SW 1271 (cell line): ENCODE data around the gene C15orf39.
"Not testable (repeated sequence)": the region's sequence is repeated elsewhere in the genome, so short reads cannot be mapped to it uniquely, and the experiment has no call there.

Experiments
- DNase-seq, 2 experiments: peaks; one replicate each; lab custom pipeline; 2025; lab: John Stamatoyannopoulos, UW

Gene C15orf39

DNA sequence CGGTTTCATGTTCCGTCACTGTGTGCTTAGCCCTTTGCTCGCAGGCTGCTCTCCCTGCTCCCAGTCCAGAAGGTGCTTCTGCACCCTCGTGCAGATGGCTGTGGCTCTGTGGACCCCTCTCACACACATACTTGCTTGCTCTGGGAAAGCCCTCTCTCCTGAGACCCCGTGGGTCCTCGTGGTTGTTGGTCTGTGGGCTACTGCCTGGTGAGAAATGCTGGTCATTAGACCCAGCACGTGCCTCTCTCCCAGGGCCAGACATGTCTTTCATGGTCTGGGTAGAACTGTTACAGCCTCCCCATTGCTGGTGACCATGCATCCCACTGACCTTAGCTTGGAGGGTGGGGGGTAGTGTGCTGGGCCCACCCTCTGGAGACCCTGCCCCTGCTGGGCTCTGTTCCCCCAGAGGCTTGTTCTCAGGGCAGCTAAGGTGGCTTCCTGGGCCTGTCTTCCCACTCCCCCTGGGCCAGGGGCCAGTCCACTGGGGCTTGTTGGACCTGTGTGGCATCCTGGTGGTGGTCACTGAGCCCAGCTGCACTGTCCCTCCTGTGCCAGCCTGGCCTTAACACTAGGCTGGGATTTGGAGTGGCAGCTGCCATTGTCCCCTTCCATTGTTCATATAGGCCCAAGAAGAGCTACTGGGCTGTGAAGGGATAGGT is 10.6 kb downstream of the C15orf39 start:
- DNase-seq, result no peak

DNA sequence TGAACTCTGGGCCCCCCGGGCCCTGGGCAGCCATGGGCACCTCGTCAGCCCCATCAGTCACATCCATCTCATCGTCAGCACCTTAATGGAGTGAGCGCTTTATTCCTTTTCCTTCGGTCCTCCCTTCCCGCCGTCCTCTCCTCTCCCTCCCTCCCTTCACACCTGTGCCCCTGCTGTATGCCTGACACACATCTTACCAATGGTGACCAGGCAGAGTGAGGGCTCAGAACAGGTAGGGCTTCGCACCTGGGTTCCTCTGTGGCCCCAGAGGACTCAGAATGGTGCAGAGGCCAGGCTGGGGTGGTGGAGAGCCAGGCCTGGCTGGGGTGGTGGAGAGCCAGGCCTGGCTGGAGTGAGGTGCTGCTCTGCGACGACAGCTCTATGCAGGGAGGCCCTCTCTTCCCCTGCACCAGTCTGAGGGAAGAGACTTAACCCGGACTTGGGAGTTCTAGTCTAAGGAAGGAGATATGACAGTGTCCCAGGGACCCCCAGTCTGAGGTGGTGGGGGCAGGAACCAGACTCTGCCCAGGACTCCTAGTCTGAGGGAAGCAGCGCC is 11.6 kb downstream of the C15orf39 start:
- DNase-seq, result no peak

DNA sequence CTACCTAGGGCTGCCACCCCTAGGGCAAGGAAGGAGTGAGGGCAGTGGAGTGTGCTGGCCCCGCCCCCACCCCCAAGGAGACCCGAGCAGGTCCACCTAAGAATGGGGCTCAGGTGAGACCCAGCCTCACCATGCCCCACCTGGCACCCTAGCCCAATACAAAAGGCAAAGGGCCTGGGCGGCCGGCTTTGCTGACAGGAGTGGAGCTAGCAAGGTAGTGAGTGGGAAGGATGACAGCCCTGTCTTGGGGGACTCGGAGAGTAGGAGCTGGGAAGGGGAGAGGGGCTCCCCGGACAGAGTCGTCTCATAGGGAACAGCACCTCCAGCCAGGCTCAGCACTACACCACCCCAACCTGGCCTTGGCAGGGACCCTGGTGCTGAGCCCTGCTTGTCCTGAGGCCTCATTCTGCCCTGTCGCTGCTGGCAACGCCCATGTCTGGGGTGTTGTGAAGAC is 12.1 kb downstream of the C15orf39 start:
- DNase-seq, result no peak

DNA sequence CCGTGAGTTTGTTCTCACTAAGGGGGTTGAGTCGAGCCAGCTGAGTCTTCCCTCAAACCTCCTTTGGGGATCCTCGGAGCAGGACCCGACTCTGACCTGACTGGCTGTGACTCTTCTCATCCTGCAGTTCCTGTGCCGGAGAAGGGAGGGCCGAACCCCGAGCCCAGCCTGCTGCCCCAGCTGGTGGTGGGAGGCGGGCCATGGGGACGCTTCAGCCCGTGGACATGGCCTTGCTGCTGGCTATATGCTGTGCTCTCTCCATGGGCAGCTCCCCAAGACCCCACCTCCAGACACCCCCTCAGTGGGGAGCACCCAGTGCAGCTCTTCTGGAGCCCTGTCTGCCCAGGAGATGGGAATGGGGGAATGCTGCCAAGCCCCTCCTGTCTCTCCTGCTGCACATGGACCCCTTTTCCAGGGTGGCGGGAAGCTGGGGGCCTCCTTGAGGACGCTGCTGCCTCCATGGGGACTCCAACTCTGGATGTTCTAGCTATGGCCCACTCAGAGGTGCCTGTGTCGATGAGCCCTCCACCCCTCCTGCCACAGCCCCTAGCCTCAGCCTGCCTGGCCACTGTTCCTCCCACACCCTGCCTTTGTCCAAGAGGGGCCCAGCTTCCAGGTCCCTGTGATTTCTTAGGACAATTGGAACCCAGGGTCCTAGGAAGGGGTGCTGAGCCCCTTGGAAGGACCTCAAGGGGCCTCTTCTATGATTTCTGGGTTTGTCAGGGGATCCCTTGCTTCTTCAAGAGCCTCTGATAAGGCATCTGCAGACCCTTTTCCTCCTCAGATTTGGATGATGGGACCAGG is 12.8 kb downstream of the C15orf39 start:
- no peak for DNase-seq

DNA sequence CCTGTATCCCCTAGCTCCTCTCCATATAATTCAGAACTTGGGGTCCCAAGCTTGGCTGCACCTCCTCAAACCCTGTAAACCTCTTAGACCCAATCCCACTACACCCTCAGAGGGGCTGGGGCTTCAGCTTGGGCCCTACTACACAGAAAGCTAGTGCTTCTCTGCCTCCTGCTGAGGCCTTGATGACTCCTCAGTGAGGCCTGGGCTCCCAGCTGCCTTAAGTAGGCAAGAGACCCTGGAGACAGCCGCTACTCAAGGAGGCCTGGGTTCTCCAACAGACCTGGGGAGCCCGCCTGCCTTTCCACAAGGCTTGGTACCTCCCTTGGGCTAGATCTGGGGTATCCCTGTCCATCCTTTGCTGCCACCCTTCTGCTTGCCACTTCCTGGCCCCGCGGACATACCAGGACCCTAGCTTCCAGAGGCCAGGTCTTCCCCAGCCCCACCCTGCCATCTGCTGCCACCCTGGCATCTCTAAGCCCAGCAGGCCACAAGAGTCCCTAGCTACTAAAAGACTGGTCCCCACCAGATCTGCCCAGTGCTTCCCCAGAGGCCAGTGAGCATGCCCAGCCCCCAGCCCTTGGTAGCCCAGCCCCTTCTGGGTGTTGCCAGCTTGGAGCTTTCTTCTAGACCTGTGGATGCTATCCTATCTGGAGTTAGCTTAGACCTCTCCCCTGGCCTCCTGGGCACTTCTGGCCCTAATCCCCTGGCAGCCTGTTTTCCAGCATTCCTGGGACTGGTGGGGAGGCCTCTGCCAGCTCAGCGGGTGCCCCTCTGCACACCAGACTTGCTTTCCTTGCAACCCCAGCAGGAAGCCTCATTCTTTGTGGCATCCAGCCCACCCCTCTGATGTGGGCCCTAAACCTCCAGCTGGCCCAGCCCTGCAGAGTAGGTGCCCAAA is 13.7 kb downstream of the C15orf39 start:
- no peak for DNase-seq

DNA sequence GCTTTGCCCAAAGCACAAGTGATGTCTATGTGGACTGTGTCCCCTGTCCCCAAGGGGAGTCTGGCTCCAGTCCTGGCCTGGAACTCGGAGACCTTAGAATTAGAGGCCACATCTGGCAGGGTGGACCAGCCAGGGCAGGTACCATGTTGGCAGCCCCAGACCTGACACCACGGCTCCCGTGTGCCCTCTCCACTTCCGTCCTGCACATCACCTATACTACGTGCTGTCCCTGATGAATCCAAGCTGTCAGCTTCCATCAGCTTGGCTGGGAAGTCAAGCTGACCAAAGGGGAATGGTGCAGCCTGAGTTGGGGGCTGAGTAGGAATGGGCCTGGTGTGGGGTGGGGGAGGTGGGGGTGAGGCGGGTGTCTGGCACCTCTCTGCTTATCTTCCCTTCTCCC is 15.3 kb downstream of the C15orf39 start:
- DNase-seq, result no peak

DNA sequence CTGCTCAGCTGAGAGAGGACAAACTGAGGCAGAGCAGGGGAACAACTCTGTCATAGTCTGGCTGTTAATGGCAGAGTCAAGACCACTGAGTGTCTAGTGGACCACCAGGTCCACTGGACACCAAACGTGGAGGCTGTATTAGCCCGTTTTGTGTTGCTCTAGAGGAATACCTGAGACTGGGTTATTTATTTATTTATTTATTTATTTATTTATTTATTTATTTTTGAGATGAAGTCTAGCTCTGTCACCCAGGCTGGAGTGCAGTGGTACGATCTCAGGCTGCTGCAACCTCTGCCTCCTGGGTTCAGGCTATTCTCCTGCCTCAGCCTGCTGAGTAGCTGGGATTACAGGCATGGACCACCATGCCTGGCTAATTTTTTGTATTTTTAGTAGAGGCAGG is 15.9 kb downstream of the C15orf39 start:
- DNase-seq, result not testable (repeated sequence)

DNA sequence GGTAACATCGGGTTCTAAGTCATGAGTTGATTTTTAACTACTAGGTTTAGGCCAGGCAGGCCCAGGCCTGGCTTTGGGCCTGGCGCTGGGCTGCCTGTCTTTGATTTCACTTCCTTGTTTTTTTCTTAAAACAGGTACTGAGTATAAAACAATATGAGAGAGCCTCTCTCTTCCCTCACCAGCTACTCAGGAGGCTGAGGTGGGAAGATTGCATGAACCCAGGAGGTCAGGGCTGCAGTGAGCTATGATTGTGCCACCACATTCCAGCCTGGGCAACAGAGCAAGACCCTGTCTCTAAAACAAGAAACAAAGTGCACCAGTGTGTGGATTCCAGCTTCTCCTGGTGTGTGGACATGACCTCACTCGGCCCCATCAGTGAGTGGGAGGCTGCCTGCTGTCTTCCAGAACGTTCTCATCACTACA is 17.8 kb downstream of the C15orf39 start:
- DNase-seq, result not testable (repeated sequence)

DNA sequence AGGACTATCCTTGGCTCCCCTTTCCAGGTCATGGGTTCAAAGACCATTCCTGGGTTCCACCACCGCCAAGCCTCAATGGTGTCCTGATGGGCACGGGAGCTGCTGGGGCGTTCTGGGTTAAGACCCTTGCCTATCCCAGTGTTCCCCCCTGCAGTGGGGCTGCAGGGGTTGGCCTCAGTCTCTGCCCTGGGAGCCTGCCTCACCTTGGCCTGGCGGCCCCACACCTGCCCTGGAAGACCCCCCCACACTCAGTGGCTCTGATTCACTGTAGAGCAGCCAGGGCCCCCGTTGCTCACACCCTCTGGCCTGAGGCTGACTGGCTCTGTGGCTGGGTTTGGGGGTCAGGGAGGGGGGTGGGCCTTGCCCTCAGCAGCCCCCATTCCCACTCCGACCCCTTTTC is 22.0 kb downstream of the C15orf39 start:
- DNase-seq, result no peak

DNA sequence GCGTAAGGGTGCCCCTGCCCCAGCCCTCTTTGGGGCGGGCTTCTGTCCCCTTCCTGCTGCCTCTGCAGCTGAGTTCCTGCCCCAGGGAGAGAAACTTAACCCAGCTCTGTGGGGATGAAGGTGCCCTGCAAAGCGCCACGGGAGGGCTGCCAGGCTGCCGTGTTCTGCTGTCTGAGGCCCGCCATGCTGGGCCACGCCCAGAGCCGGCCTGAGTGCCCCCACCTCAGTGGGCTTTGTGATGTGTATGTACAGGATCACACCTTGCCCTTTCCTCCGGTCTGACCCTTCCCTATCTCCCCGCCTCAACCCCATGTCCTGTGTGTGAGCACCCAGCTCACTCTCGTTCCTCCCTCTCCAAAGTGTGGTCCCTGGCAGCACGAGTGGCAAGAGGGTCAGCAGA is 22.6 kb downstream of the C15orf39 start:
- DNase-seq, result no peak

DNA sequence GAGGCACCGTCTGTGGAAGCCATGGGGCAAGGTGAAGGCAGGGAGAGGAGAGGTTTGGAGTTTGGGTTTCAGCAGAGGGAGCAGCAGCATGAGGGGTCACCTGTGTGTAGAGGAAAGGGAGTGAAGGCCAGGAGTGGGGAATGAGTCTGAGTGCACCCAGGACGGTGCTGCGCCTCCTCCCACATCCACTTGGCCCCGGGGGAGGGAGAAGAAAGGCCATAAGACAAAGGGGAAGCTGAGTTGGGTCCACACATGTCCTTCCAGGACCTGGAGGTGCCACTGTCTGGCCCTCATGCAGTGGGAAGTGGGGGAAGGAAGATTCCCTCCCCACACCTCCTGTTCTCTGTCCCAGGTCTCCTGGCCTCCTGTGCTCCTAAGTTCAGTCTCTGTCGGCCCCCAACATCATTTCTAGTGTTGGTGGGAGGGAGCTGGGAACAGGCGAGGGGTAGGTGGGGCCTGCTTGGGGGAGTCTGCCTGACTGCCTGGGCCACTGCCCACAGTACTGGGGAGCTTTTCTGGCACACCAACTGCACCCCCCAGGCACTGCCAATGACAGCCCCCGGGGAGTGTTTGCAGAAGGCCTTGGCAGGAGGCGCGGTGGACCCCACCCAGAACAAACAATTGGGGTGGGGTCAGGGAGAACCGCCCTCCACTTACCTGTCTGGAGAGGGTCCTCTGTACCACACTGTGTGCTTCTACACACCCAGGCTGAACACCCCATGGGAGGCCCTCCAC is 23.6 kb downstream of the C15orf39 start:
- not testable (repeated sequence) for DNase-seq

DNA sequence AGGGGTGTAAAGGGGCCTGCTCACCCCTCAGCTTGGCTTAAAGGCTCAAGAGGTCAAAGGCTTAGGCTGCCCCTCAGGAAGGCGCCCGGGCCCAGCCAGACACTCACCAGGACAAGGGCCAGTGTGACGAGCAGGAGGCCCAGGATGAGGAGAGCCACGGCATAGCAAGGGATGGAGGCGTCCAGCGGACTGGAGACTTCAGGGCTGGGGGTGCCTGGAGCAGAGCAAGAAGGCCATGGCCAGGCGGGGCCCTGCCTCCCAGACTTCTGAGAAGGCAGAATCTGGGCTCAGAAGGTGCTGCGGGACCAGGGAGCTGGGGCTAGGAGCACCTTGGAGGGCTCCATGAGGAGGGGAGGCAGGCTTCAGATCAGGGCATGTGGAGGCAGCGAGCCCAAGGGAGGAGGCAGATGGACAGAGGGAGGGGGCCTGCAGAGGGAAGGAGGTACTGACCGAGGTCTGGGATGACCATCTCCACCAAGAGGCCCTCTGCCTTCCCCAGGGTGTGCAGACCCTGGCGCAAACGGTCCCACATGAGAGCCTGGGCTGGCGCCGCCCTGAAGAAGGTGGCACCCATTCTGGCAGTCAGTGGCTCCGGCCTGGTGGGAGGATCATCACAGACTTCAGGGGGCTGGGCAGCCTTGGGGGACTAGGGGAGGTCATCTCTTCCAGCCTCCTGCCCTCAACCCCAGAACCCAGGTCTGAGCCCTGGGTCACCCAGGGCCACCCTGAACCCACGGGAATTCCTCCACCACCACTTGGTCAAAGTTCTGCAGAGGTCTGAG is 24.5 kb downstream of the C15orf39 start:
- no peak for DNase-seq

DNA sequence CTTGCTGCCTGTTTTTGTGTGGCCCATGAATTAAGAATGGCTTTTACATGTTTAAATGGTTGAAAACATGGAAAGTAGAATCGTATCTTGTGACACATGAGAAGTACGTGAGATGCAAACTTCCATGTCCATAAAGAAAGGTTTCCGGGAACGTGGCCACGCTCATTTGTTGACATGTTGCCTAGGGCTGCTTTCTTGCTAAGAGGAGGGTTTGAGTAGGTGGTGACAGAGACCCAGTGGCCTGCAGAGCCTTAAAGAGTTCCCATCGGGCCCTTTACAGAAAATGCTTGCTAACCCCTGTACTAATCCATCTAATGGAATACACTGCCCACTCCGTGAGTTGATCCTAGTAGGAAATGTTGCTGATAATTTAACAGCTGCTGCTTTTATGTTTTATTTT is 25.4 kb downstream of the C15orf39 start:
- DNase-seq, result not testable (repeated sequence)

DNA sequence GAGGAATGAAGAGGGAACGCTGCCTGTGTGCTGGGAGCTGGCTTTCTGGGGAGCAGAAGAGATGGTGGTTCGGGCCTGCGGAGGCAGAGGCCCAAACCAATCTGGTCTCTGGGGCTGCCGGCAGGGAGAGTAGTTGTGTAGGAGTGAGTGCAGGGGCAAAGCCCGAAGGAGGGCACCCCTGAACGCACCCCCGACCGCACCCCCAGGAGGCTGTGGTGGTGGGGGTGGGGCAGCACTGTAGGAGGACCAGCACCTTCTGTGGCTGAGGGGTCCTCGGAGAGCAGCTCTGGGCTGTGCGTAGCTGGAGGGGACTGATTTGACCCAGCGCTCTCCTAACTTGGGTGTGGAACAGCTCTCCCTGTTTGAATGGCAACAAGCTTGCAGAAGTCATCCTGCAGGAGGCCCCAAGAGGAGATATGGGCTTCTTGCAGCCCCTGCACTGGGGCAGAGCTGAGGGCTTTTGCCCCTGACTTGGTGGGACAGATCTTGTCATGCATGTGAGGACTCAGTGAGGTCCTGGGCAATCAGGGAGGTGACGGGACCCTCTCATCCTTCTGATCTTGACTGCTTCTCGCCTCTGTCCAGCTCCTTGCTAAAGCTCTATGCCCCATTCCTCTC is 26.1 kb downstream of the C15orf39 start:
- DNase-seq, result no peak

DNA sequence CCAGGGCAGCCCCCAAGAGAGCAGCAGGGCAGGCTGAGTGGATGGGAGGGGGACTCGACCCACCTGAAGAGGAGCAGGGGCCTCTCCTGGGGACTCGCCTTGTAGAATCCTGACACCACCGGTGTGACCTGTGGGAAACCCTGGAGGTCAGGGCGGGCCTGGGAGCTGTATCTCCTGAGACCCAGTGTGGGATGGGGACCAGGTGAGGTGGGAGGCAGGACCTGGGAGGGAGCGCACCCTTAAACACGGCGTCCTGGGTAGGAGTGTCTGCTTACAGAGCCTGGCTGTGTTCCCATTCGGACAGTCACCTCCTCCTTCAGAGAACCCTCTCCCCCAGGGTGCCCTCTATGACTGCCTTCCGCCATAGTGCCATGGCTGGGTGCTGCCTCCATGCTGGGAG is 27.1 kb downstream of the C15orf39 start:
- DNase-seq, result no peak

DNA sequence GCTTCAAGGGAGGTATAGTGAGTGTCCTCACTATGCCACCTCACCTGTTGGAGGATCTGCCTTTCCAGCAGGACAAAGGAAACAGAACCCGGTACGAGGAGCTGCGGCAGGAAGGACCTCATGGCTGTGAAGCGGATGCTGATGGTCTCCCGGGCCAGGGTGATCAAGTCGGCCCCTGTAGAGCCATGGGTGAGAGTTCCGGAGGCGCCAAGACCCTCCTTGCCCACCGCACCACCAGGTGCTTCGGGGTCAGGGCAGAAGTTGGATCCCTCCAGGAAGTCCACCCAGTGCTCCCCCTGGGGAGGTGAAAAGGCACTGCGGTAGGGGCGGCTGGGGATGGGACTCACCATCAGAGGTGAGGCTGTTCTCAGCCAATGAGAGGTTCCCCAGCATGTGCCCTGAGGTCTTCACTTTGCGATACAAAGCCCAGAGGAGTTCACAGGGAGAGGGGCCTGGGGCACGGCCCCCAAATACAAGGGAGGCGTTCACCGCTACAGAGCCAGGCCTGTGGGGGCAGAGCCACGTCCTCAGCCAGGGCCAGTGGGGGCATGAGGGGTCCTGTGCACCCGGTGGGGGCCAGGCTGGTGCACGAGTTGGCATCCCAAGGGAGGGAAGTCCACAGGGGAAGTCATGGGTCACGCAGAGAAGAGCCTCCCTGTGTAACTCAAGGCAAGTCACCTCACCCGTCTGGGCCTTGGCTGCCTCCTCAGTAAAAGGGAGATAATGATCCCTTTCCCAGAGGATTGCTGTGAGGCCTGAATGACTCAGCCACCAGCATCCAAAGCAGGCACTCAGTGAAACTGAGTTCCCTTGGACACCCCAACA is 27.7 kb downstream of the C15orf39 start:
- no peak for DNase-seq

DNA sequence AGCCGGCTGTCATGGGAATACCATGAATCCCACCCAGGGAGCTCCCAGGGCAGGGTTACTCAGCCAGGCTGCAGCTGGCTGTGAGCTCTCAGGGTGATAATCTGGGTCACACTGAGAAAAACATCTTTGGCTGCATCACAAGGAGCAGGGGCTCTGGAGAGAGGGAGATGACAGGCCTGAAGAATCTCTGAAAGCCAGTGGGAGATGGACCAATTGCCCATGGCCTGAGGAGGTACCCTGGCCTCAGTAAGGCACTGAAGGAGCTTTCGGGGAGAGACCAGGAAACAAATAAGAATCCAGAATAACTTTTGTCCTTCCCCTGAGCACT is 28.3 kb downstream of the C15orf39 start:
- no peak for DNase-seq

DNA sequence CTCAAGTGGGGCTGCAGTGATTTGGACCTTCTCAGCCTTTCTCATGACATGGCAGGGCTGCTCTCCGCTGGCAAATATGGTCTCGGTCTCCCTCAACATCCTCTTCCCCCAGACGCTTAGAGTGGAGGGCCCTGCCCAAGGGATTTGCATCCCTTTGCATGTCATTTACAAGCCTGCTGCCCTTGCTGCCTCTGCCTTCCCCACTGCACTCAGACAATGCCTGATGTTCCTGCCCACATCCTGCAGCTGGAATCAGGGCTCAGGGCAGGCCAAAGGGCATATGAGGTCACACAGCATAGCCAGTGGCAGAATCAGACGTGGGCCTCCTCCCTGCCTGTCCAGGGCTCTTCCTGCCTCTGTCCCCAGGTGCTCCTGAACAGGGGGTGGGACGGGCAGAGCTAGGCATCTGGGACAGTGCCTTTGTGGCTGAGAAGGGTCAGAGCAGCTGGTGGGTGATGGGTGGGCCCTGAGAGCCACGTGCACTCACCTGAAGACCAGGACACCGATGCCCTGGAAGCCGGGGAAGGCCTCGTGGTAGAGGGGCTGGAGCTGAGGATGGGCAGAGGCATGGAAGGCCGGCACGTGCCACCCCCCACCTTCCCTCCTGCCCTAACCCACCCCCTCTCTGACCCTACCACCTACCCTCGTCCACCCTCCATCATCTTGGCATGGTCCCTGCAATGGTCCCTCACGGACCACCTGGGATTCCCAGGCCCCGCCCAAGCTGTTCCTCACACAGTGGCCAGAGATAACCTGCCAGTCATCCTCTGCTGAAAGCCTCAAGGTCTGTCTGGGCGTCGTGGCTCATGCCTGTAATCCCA is 29.1 kb downstream of the C15orf39 start:
- no peak for DNase-seq

DNA sequence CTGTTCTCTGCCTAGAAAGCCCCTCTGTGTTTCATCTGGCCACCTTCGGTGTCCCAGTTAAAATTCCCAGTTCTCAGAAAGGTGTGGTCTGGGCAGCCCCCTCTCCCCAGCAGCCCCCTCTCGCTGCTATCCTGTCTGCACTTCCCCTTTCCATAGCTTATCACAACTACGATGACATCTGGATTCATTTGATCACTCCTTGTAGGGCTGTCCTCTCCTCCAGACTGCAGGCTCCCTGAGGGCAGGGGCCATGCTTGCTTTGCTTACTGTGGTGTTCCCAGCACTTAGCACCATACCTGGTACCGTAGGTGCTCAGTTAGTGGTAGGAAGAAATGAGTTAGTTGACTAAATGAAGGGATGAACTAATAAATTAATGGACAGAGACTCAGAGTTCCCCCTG is 30.2 kb downstream of the C15orf39 start:
- no peak for DNase-seq
